A549 (cell line): Measurements from ENCODE around the gene ARHGAP40. TPM values are rescaled to one million over a fixed set of nuclear protein-coding genes. Genes with fewer than 3 reads are reported as not detected.

Experiments used
- ATAC-seq, 2 experiments: fragments of 200-7000 bp in 1 of 2; fragments of >200 bp in 1 of 2; cut with Nextera tagmentation in 1 of 2; cut with Tn5 transposase in 1 of 2; 3 replicates each; pipeline versions ENCODE4 v1.8.0 to v1.9.1; 2018 to 2020; ENCODE audit warnings: mild to moderate bottlenecking in 1 of 2, moderate library complexity in 1 of 2
- CTCF ChIA-PET: fragments of 300-600 bp; sonication (Branson Sonifier 250); formaldehyde crosslinking; extraction: SDS; loops from one replicate; lab custom pipeline; 2021; ENCODE audit warnings: antibody characterized with exemption, inconsistent platforms; lab: Yijun Ruan, JAX
- POLR2A ChIA-PET: fragments of 350-600 bp; formaldehyde crosslinking; extraction: SDS; loops from one replicate; lab custom pipeline; 2021; ENCODE audit warnings: antibody characterized with exemption, inconsistent platforms; lab: Yijun Ruan, JAX
- DNase-seq, 2 experiments: peaks; one replicate each; pipeline versions ENCODE4 v3.0.0 to v3.0.0-alpha.2; 2011 to 2016; ENCODE audit warnings: low read depth in 1 of 2, low spot score in 1 of 2
- FAIRE-seq: peaks from 2 replicates; lab custom pipeline; 2011; peaks lifted over from hg19 to GRCh38; lab: Jason Lieb, UNC
- H3K27ac ChIP-seq, 2 experiments: fragments of >200 bp; sonication (Bioruptor Twin); formaldehyde crosslinking; 3 replicates each; pipeline ENCODE4 v1.5.1; 2016 to 2017
- H3K4me1 ChIP-seq: fragments of >200 bp; sonication (Bioruptor Twin); formaldehyde crosslinking; 3 replicates; pipeline ENCODE4 v1.6.1; 2016
- H3K4me2 ChIP-seq: fragments of >200 bp; sonication (Bioruptor Twin); formaldehyde crosslinking; 3 replicates; pipeline ENCODE4 v1.6.1; 2016
- H3K4me3 ChIP-seq: fragments of >200 bp; sonication (Bioruptor Twin); formaldehyde crosslinking; 3 replicates; pipeline ENCODE4 v1.5.1; 2016
- H3K9me3 ChIP-seq: fragments of >200 bp; sonication (Bioruptor Twin); formaldehyde crosslinking; 3 replicates; pipeline ENCODE4 v1.6.1; 2016
- BHLHE40 ChIP-seq: IDR thresholded peaks from 2 replicates; pipeline ENCODE4 v1.6.1; 2012; ENCODE audit warnings: low read depth, low read length, inconsistent platforms
- CBX8 ChIP-seq: fragments of 200-600 bp; sonication (generic); IDR thresholded peaks from 2 replicates; pipeline ENCODE4 v1.6.1; 2016
- CHD2 ChIP-seq: fragments of 150-350 bp; IDR thresholded peaks from 2 replicates; pipeline ENCODE4 v1.6.1; 2014; ENCODE audit warnings: low read length; ENCODE audit not compliant: partially characterized antibody
- CHD4 ChIP-seq: fragments of 200-600 bp; sonication (generic); IDR thresholded peaks from 2 replicates; pipeline ENCODE4 v1.6.1; 2016; ENCODE audit warnings: antibody characterized with exemption, mild to moderate bottlenecking, borderline replicate concordance
- EP300 ChIP-seq, 2 experiments: fragments of >200 bp; sonication (Bioruptor Twin); formaldehyde crosslinking; IDR thresholded peaks; 2 replicates in 1 of 2; 3 replicates in 1 of 2; pipeline ENCODE4 v1.6.1; 2016 to 2017
- FOSB ChIP-seq: fragments of 250-450 bp; sonication (Bioruptor Pico); IDR thresholded peaks from 2 replicates; pipeline ENCODE4 v1.5.0; 2020; ENCODE audit warnings: mild to moderate bottlenecking, moderate library complexity
- FOXS1 ChIP-seq: fragments of 250-450 bp; sonication (Bioruptor Pico); IDR thresholded peaks from 2 replicates; pipeline ENCODE4 v1.5.0; 2020; ENCODE audit warnings: mild to moderate bottlenecking, moderate library complexity
- JUNB ChIP-seq: fragments of >200 bp; sonication (Bioruptor Twin); formaldehyde crosslinking; IDR thresholded peaks from 2 replicates; pipeline ENCODE4 v1.6.1; 2016
- KDM5A ChIP-seq: fragments of 200-600 bp; sonication (generic); IDR thresholded peaks from 2 replicates; pipeline ENCODE4 v1.6.1; 2016; ENCODE audit warnings: antibody characterized with exemption, mild to moderate bottlenecking
- MAFK ChIP-seq: fragments of 450-650 bp; IDR thresholded peaks from 2 replicates; pipeline ENCODE4 v1.6.1; 2014; ENCODE audit not compliant: partially characterized antibody
- NFE2L2 ChIP-seq: fragments of 150-350 bp; conservative IDR thresholded peaks from 2 replicates; pipeline ENCODE4 v1.6.1; 2014; ENCODE audit warnings: low read length
- NR3C1 ChIP-seq: fragments of >200 bp; sonication (Bioruptor Twin); formaldehyde crosslinking; IDR thresholded peaks from 3 replicates; pipeline ENCODE4 v1.6.1; 2017
- POLR2A ChIP-seq: IDR thresholded peaks from 2 replicates; pipeline ENCODE4 v1.6.1; 2012; ENCODE audit warnings: mild to moderate bottlenecking, low read length
- POLR2AphosphoS2 ChIP-seq: conservative IDR thresholded peaks from 2 replicates; pipeline ENCODE4 v1.6.1; 2012; ENCODE audit warnings: low read length, improper control_type of control experiment, inconsistent platforms
- RAD21 ChIP-seq, 2 experiments: fragments of >200 bp in 1 of 2; sonication (Bioruptor Twin) in 1 of 2; formaldehyde crosslinking in 1 of 2; IDR thresholded peaks in 1 of 2; conservative IDR thresholded peaks in 1 of 2; 2 replicates in 1 of 2; 3 replicates in 1 of 2; pipeline ENCODE4 v1.6.1; 2012 to 2018; ENCODE audit warnings: inconsistent platforms in 1 of 2
- RARB ChIP-seq: fragments of 250-450 bp; sonication (Bioruptor Pico); IDR thresholded peaks from 2 replicates; pipeline ENCODE4 v1.8.0; 2021; ENCODE audit warnings: mild to moderate bottlenecking, moderate library complexity
- ZC3H11A ChIP-seq: fragments of 450-650 bp; IDR thresholded peaks from 2 replicates; pipeline ENCODE4 v1.6.1; 2014; ENCODE audit warnings: antibody characterized with exemption, mild to moderate bottlenecking
- ZSCAN20 ChIP-seq: fragments of 250-450 bp; sonication (Bioruptor Pico); IDR thresholded peaks from 2 replicates; pipeline ENCODE4 v1.8.0; 2022; ENCODE audit warnings: mild to moderate bottlenecking, moderate library complexity
- WGBS: methylation state at CpG from one replicate; pipeline ENCODE4 v1.1.6; 2017; ENCODE audit errors: missing lambda C conversion rate; 5-methylcytosine and 5-hydroxymethylcytosine counted together
- polyA plus RNA-seq, 4 experiments: library from polyadenylated mRNA; depleted of rRNA in 3 of 4; stranded (reverse); fragments of >200 nt; fragmentation: RNase III in 1 of 4; extraction: RNeasy Plus Mini Kit Qiagen cat#74134 plus additional on column Dnase treatment in 1 of 4; gene quantifications; 2 replicates in 3 of 4; 3 replicates in 1 of 4; pipeline ENCODE4 v1.2.3, GENCODE V29; 2011 to 2017
- TF ChIP-seq, protein P1 (sequence below): fragments of 250-450 bp; sonication (Bioruptor Pico); IDR thresholded peaks from 2 replicates; pipeline ENCODE4 v1.5.0; 2020; ENCODE audit warnings: low read depth, mild to moderate bottlenecking, moderate library complexity
- TF ChIP-seq, protein P2 (sequence below): fragments of >200 bp; sonication (Bioruptor Twin); formaldehyde crosslinking; IDR thresholded peaks from 3 replicates; pipeline ENCODE4 v1.6.1; 2016
- TF ChIP-seq, protein P3 (sequence below): fragments of 150-350 bp; IDR thresholded peaks from 2 replicates; pipeline ENCODE4 v1.6.1; 2014; ENCODE audit warnings: low read depth, mild to moderate bottlenecking, low read length
- TF ChIP-seq, protein P4 (sequence below): IDR thresholded peaks from 2 replicates; pipeline ENCODE4 v1.6.1; 2012
- TF ChIP-seq, protein P5 (sequence below): IDR thresholded peaks from 2 replicates; pipeline ENCODE4 v1.6.1; 2012
- TF ChIP-seq, protein P6 (sequence below): fragments of 450-650 bp; IDR thresholded peaks from 2 replicates; pipeline ENCODE4 v1.6.1; 2014; ENCODE audit warnings: antibody characterized with exemption
- TF ChIP-seq, protein P7 (sequence below): IDR thresholded peaks from 2 replicates; pipeline ENCODE4 v1.6.1; 2012; ENCODE audit warnings: low read depth, borderline replicate concordance
- TF ChIP-seq, protein P8 (sequence below): fragments of >200 bp; sonication (Bioruptor Twin); formaldehyde crosslinking; IDR thresholded peaks from 2 replicates; pipeline ENCODE4 v1.6.1; 2016
- TF ChIP-seq, protein P9 (sequence below): fragments of 250-450 bp; sonication (Bioruptor Pico); IDR thresholded peaks from 2 replicates; pipeline ENCODE4 v1.5.0; 2021; ENCODE audit warnings: mild to moderate bottlenecking, moderate library complexity, borderline replicate concordance

The ARHGAP40 gene
- polyA plus RNA-seq, 2 of the 4 experiments (the other 2 are of a cell fraction) = not detected

DNA sequence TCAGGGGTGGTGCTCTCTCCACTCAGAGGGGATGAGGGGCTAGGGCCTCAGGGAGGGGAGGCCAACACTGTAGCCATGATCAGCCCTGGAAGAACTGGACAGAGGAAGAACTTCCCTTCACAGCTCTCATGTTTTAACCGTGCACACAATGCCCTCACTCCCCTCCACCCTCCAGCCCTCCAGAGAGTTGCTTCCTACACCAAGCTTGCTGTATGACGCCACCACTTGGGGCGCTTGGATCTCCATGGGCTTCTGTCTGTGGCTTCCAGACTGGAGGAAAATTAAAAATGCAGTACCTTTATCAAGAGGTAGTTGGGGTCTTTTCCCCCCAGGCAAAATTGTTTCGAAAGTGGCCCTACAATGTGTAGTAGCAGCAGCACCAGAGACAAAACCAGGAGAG lies 48.4 kb downstream of the ARHGAP40 start:
- ATAC-seq = no peak
- H3K4me3 ChIP-seq = no peak overlapping the region
- WGBS = 38% methylated on average over 4 of the region's 4 CpGs
- no peak for TF ChIP-seq RAD21 (conservative IDR thresholded peaks at IDR 0.05 in 1 of 2, IDR thresholded peaks at IDR 0.05 in 1 of 2)
- TF ChIP-seq ZC3H11A = no peak
- TF ChIP-seq POLR2AphosphoS2 = no peak
- TF ChIP-seq, protein P1, sequence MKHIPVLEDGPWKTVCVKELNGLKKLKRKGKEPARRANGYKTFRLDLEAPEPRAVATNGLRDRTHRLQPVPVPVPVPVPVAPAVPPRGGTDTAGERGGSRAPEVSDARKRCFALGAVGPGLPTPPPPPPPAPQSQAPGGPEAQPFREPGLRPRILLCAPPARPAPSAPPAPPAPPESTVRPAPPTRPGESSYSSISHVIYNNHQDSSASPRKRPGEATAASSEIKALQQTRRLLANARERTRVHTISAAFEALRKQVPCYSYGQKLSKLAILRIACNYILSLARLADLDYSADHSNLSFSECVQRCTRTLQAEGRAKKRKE (CRISPR knock-in tag) = no peak
- TF ChIP-seq, protein P2, sequence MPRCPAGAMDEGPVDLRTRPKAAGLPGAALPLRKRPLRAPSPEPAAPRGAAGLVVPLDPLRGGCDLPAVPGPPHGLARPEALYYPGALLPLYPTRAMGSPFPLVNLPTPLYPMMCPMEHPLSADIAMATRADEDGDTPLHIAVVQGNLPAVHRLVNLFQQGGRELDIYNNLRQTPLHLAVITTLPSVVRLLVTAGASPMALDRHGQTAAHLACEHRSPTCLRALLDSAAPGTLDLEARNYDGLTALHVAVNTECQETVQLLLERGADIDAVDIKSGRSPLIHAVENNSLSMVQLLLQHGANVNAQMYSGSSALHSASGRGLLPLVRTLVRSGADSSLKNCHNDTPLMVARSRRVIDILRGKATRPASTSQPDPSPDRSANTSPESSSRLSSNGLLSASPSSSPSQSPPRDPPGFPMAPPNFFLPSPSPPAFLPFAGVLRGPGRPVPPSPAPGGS = no peak
- TF ChIP-seq FOSB (CRISPR knock-in tag) = no peak
- TF ChIP-seq, protein P3, sequence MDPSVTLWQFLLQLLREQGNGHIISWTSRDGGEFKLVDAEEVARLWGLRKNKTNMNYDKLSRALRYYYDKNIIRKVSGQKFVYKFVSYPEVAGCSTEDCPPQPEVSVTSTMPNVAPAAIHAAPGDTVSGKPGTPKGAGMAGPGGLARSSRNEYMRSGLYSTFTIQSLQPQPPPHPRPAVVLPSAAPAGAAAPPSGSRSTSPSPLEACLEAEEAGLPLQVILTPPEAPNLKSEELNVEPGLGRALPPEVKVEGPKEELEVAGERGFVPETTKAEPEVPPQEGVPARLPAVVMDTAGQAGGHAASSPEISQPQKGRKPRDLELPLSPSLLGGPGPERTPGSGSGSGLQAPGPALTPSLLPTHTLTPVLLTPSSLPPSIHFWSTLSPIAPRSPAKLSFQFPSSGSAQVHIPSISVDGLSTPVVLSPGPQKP = no peak
- TF ChIP-seq, protein P4, sequence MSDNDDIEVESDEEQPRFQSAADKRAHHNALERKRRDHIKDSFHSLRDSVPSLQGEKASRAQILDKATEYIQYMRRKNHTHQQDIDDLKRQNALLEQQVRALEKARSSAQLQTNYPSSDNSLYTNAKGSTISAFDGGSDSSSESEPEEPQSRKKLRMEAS = no peak
- no peak for TF ChIP-seq EP300 (IDR thresholded peaks at IDR 0.05)
- TF ChIP-seq, protein P5, sequence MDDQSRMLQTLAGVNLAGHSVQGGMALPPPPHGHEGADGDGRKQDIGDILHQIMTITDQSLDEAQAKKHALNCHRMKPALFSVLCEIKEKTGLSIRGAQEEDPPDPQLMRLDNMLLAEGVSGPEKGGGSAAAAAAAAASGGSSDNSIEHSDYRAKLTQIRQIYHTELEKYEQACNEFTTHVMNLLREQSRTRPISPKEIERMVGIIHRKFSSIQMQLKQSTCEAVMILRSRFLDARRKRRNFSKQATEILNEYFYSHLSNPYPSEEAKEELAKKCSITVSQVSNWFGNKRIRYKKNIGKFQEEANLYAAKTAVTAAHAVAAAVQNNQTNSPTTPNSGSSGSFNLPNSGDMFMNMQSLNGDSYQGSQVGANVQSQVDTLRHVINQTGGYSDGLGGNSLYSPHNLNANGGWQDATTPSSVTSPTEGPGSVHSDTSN = no peak
- no peak for TF ChIP-seq BHLHE40
- TF ChIP-seq MAFK = no peak
- no peak for TF ChIP-seq NR3C1
- TF ChIP-seq, protein P6, sequence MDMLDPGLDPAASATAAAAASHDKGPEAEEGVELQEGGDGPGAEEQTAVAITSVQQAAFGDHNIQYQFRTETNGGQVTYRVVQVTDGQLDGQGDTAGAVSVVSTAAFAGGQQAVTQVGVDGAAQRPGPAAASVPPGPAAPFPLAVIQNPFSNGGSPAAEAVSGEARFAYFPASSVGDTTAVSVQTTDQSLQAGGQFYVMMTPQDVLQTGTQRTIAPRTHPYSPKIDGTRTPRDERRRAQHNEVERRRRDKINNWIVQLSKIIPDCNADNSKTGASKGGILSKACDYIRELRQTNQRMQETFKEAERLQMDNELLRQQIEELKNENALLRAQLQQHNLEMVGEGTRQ = no peak
- no peak for TF ChIP-seq FOXS1
- TF ChIP-seq JUNB = no peak
- no peak for TF ChIP-seq POLR2A
- no peak for TF ChIP-seq CHD4
- TF ChIP-seq, protein P7, sequence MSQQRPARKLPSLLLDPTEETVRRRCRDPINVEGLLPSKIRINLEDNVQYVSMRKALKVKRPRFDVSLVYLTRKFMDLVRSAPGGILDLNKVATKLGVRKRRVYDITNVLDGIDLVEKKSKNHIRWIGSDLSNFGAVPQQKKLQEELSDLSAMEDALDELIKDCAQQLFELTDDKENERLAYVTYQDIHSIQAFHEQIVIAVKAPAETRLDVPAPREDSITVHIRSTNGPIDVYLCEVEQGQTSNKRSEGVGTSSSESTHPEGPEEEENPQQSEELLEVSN = no peak
- no peak for FAIRE-seq
- H3K9me3 ChIP-seq = no peaks in the 10 kb centered on the region
- H3K4me1 ChIP-seq = 0 out of 3 replicates have a peak, but pooled peaks cover 4% of the 10 kb centered on the region
- ChIA-PET CTCF (interaction anchor here (0.6 to 14.0 kb wide), 30 partner anchors 9 to 421 kb away, joined by 3 to 253 read pairs (median 4); partner anchors contain the start of genes ACTR5, FAM83D and SLC32A1), POLR2A (no interaction called here)
- H3K27ac ChIP-seq = no peak overlapping the region
- no peak overlapping the region for H3K4me2 ChIP-seq
- no peak for DNase-seq

DNA sequence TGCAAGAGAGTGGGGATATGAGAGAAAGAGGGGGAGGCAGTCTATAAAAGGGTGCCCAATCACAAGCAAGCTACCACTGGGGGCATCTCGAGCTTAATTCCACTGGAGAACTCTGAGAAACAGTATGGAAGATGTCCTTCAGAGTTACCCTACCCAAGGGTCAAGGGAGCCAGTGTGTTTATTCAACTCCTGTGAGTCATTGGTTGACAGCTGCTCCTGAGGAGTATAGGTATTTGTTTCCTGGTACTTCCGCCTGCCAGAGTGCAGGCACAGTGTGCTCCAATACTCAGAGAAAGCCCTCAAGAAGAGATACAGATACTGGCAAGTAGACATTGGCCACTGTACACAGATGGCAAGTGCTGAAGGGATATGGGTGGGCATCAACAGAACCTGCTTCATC lies 49.5 kb downstream of the ARHGAP40 start:
- FAIRE-seq (no peak), ATAC-seq (no peak), DNase-seq (peak in 1 of 2 experiments; percentile 28)
- 0% methylated on average over 2 of the region's 2 CpGs for WGBS
- Histone ChIP-seq H3K9me3 (no peaks in the 10 kb centered on the region), H3K4me3 (no peak overlapping the region), H3K4me1 (no peaks in the 10 kb centered on the region), H3K4me2 (no peak overlapping the region), H3K27ac (no peak overlapping the region)
- POLR2A ChIA-PET = no interaction called here
- CTCF ChIA-PET = interaction anchor here (0.5 to 14.0 kb wide), 7 partner anchors 8 to 263 kb away, joined by 3 to 253 read pairs (median 58); partner anchors contain the start of gene ACTR5
- TF ChIP-seq, protein P8, sequence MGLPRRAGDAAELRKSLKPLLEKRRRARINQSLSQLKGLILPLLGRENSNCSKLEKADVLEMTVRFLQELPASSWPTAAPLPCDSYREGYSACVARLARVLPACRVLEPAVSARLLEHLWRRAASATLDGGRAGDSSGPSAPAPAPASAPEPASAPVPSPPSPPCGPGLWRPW = no peak
- TF ChIP-seq, protein P9, sequence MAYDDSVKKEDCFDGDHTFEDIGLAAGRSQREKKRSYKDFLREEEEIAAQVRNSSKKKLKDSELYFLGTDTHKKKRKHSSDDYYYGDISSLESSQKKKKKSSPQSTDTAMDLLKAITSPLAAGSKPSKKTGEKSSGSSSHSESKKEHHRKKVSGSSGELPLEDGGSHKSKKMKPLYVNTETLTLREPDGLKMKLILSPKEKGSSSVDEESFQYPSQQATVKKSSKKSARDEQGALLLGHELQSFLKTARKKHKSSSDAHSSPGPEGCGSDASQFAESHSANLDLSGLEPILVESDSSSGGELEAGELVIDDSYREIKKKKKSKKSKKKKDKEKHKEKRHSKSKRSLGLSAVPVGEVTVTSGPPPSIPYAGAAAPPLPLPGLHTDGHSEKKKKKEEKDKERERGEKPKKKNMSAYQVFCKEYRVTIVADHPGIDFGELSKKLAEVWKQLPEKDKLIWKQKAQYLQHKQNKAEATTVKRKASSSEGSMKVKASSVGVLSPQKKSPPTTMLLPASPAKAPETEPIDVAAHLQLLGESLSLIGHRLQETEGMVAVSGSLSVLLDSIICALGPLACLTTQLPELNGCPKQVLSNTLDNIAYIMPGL (CRISPR knock-in tag) = no peak
- TF ChIP-seq CBX8 (no peak), JUNB (no peak), POLR2AphosphoS2 (no peak), ZSCAN20 (CRISPR knock-in tag) (no peak), CHD2 (no peak), NFE2L2 (no peak), KDM5A (no peak), BHLHE40 (no peak), FOSB (CRISPR knock-in tag) (no peak), RARB (CRISPR knock-in tag) (no peak)
- TF ChIP-seq, protein P5 = no peak
